DND-41 (cell line): ENCODE results near the gene EPAS1.

ENCODE experiments used
- CTCF ChIP-seq: IDR thresholded peaks from 2 replicates; pipeline ENCODE4 v1.5.1; 2012; ENCODE audit warnings: borderline replicate concordance, low read length, moderate library complexity, mild to moderate bottlenecking; ENCODE audit not compliant: poor library complexity, severe bottlenecking; ENCODE audit errors: extremely low read depth
- EZH2 ChIP-seq: IDR thresholded peaks from 3 replicates; pipeline ENCODE4 v1.6.1; 2012; ENCODE audit warnings: borderline replicate concordance, low read depth, mild to moderate bottlenecking, moderate library complexity, low read length, inconsistent platforms; ENCODE audit not compliant: severe bottlenecking

- no peak for TF ChIP-seq EZH2
- TF ChIP-seq CTCF: no peak
Measured at GRCh38 chr2:46266134-46266533, 31.1 kb upstream of the EPAS1 start.
